Stimulated activated CD8-positive, alpha-beta memory T cell treated with anti-CD3 and anti-CD28 coated beads, Interleukin-2, amount 100 ng/mL, for 1 hour (primary cell): ENCODE data around the gene GPR25.

ENCODE experiments used
- DNase-seq, 2 donors: peaks; one replicate each; pipeline ENCODE4 v3.0.0-alpha.2; 2020; ENCODE audit warnings: low read depth in 2 of 2

Gene GPR25

DNA sequence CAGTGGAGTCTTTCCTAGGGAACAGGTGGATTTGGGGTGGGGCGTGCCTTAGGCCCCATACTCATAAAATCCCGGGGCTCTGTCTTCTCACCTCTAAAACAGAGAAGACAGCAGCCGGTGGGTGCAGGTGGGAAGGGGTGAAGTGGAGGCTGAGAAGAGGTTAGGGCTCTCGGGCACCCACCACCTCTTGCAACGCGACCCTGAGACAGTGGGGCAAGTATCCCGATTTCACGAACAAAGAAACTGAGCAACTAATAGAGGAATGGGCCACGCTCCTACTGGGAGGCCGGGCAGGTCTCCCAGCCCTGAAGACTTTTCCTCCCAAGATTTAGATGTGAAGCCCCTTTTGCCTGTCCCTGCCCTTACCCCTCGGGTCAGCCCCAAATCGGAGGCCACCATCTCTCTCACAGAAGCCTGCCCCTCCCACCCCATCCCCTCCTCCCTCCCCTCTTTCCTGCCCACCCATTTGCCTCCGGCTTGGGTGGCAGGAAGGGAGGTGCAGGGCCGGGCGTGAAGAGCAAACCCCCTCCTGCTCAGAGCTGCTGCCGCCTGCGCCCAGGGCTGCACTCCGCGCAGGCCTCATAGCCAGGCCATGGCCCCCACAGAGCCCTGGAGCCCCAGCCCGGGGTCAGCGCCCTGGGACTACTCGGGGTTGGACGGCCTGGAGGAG lies at the start of gene GPR25:
GPR25 (plus strand) TSS at position 536 of the 670 bp plus-strand sequence; CDS start at position 593, 57 bp downstream.
- DNase-seq, result no peak

- no peak for DNase-seq
Observed at GRCh38 chr1:200831091-200831490, 41.7 kb upstream of the GPR25 start.

DNA sequence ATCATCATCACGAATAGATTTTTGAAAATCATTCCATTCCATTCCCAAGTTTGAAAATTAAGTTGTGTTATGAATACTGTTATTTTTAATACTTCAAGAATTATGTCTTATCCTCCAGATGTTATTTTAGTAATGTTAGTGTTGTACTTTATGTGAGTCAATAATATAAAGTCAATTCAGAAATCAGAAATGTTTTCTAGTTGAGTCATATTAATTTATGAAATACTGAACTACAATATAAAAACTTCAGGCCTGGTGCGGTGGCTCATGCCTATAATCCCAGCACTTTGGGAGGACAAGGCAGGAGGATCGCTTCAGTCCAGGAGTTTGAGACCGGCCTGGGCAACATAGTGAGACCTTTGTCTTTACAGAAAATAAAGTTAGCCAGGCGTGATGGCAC lies 38.4 kb upstream of the GPR25 start:
- DNase-seq, result no peak

DNA sequence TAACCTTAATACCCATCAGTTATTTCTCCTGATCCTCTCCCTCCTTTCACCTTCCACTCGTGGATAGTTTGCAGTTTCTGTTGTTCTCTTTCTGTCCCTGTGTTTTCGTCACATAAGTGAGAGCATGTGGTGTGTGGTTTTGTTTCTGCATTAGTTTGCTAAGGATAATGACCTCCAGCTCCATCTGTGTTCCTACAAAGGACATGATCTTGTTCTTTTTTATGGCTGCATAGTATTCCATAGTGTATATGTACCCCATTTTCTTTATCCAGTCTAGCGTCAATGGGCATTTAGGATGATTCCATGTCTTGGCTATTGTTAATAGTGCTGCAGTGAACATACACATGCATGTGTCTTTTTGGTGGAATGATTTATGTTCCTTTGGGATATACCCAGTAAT lies 36.6 kb upstream of the GPR25 start:
- DNase-seq, result no peak

- no peak for DNase-seq
Observed at GRCh38 chr1:200837931-200838571, 34.7 kb upstream of the GPR25 start.

GRCh38 chr1:200838676-200839445 lies 33.9 kb upstream of the GPR25 start:
- no peak for DNase-seq

GRCh38 chr1:200845360-200845759 lies 27.4 kb upstream of the GPR25 start:
- no peak for DNase-seq

- DNase-seq, result no peak
Observed at GRCh38 chr1:200846398-200846797, 26.4 kb upstream of the GPR25 start.

DNA sequence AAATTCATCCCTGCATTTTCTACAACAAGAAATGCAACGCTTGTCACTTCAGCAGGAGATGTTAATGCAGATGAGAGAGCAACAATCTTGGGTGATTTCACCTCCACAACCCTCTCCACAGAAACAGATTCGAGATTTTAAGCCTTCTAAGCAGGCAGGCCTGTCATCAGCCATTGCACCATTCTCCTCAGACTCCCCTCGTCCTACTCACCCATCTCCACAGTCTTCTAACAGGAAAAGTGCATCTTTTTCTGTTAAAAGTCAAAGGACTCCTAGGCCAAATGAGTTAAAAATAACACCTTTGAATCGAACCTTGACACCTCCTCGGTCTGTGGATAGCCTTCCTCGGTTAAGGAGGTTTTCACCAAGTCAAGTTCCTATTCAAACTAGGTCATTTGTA lies 23.4 kb upstream of the GPR25 start:
- no peak for DNase-seq

DNA sequence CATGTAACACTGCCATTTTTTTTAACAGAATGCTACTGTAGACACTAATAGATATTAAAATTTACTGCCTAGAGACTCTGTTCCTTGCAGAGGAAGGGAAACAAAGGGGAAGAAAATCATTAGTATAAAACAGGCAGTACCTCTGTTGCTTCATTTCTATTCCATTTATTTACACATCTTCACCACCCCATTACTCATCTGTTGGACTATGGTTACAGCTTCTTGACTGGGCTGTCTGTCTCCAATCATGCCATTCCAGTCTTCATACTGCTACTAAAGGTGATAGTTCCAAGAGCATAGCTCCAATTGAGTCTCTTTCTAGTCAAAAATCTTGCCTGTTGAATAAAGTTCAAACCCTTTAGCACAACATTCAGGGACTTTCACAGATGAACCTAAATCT lies 22.2 kb upstream of the GPR25 start:
- DNase-seq, result no peak

DNA sequence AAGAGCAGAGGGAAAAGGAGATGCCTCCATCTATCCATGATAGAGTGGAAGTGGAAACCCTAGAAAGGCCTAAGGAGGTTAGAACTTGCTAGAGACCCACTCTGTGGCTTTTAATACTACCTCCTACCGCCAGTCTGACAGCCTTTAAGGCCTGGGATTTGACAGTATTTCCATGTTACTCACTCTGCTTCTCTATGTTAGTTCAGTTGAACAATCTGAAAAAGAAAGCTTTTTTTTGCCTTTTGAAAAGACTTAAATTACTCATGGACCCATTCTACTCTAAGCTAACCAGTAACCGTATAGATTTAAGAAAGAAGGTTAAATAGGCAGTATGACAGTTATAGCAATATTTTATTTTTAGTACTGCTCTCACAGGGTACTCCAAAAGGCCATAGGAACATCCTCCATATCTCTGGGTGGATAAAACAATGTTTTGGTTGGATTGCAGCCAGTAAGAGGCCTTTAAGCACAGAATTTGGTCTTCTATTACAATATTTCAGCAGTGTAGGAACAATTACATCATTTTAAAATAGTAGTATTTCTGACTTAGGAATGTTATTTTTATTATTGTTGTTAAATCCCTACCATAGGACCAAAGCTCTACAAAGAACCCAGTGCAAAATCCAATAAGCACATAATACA lies 15.9 kb upstream of the GPR25 start:
- no peak for DNase-seq

DNA sequence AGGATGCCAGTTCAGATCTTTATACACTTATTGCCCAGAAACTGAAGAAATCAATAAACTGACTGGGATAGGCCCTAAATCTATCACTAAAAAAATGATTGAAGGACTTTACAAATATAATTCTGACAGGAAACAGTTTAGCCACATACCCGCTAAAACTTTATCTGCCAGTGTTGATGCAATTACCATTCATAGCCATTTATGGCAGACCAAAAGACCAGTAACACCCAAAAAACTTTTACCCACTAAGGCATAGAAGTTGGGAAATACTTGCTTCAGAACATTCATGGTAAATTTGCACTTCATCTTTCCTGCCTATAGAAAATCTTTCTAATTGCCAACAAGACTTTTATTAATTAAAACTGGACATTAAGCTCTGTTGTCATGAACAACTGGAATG lies 15.0 kb upstream of the GPR25 start:
- no peak for DNase-seq

GRCh38 chr1:200861937-200862647 lies 10.7 kb upstream of the GPR25 start:
- DNase-seq, result no peak

- no peak for DNase-seq
Observed at GRCh38 chr1:200862713-200863415, 9.9 kb upstream of the GPR25 start.

DNA sequence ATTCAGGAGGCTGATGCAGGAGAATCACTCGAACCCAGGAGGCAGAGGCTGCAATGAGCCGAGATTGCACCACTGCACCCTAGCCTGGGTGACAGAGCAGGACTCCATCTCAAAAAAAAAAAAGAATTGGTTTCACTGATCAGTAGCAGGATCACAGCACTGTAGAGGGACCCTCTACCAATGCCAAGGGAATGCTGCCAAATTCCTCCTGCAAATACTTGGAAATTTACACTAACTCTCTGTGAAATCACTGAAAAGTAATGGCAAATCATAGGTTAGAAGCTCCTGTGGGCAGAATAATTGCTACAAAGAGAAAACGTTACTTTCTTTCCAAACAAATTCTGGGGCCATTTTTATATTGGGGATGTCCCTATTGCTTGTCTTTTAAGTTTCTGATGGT lies 6.7 kb upstream of the GPR25 start:
- DNase-seq, result no peak

GRCh38 chr1:200866521-200866920 lies 6.3 kb upstream of the GPR25 start:
- no peak for DNase-seq

GRCh38 chr1:200867018-200867811 lies 5.6 kb upstream of the GPR25 start:
- no peak for DNase-seq

DNA sequence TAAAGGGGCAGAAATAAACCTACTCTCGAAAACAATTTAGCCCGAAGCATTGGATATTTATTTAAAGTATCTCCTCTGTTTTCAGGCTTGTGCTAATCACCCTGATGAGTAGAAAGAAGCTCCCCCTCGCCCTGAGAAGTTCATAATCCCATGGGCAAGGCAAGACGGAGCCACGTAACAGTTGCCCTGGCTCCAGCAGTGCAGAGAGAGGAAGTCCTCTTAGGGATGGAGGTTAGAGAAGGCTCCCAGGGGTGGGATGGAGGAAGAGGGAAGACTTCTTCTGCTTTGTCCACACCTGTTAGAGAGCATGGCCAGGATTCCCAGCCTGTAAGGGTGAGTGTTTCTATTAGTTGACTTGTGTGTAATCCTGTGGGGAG lies 3.4 kb upstream of the GPR25 start:
- DNase-seq, result no peak

- DNase-seq, result no peak
Observed at GRCh38 chr1:200869753-200870391, 2.9 kb upstream of the GPR25 start.

DNA sequence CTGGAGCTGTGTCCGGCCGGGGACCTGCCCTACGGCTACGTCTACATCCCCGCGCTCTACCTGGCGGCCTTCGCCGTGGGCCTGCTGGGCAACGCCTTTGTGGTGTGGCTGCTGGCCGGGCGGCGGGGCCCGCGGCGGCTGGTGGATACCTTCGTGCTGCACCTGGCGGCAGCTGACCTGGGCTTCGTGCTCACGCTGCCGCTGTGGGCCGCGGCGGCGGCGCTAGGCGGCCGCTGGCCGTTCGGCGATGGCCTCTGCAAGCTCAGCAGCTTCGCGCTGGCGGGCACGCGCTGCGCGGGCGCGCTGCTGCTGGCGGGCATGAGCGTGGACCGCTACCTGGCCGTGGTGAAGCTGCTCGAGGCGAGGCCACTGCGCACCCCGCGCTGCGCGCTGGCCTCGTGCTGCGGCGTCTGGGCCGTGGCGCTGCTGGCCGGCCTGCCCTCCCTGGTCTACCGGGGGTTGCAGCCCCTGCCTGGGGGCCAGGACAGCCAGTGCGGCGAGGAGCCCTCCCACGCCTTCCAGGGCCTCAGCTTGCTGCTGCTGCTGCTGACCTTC lies 412 bp downstream of the GPR25 start:
- no peak for DNase-seq
